Measurements from ENCODE around the gene GLCCI1.
"Not testable (repeated sequence)": the region's sequence is repeated elsewhere in the genome, so short reads cannot be mapped to it uniquely, and the experiment has no call there.

GLCCI1 gene

GRCh38 chr7:7992506-7992905 lies 23.9 kb downstream of the GLCCI1 start:
- no peak for FAIRE-seq

GRCh38 chr7:7995348-7995747 lies 26.8 kb downstream of the GLCCI1 start:
- FAIRE-seq: not testable (repeated sequence)

GRCh38 chr7:7996568-7996967 lies 28.0 kb downstream of the GLCCI1 start:
- no peak for FAIRE-seq

- FAIRE-seq: no peak
Observed at GRCh38 chr7:8000315-8000941, 31.8 kb downstream of the GLCCI1 start.

- FAIRE-seq: no peak
Observed at GRCh38 chr7:8003077-8003476, 34.5 kb downstream of the GLCCI1 start.

GRCh38 chr7:8005279-8005678 lies 36.7 kb downstream of the GLCCI1 start:
- FAIRE-seq: no peak

GRCh38 chr7:8014399-8014798 lies 45.8 kb downstream of the GLCCI1 start:
- FAIRE-seq: no peak

GRCh38 chr7:8015100-8015745 lies 46.6 kb downstream of the GLCCI1 start:
- FAIRE-seq: no peak

GRCh38 chr7:8015746-8016120 lies 47.1 kb downstream of the GLCCI1 start:
- FAIRE-seq: no peak

- no peak for FAIRE-seq
Observed at GRCh38 chr7:8017423-8017822, 48.8 kb downstream of the GLCCI1 start.

- no peak for FAIRE-seq
Observed at GRCh38 chr7:8018961-8019360, 50.4 kb downstream of the GLCCI1 start.

- FAIRE-seq: no peak
Observed at GRCh38 chr7:8022628-8023027, 54.0 kb downstream of the GLCCI1 start.

GRCh38 chr7:8035192-8035591 lies 66.6 kb downstream of the GLCCI1 start:
- FAIRE-seq: no peak

GRCh38 chr7:8035647-8036518 lies 67.3 kb downstream of the GLCCI1 start:
- FAIRE-seq: no peak

GRCh38 chr7:8037151-8037550 lies 68.6 kb downstream of the GLCCI1 start:
- no peak for FAIRE-seq

GRCh38 chr7:8040768-8041369 lies 72.3 kb downstream of the GLCCI1 start:
- FAIRE-seq: no peak

- no peak for FAIRE-seq
Observed at GRCh38 chr7:8042796-8043535, 74.4 kb downstream of the GLCCI1 start.

- FAIRE-seq: no peak
Observed at GRCh38 chr7:8044761-8045430, 76.3 kb downstream of the GLCCI1 start.

- FAIRE-seq: not testable (repeated sequence)
Observed at GRCh38 chr7:8048067-8048466, 79.5 kb downstream of the GLCCI1 start.

GRCh38 chr7:8051373-8051772 lies 82.8 kb downstream of the GLCCI1 start:
- no peak for FAIRE-seq

GRCh38 chr7:8051998-8052397 lies 83.4 kb downstream of the GLCCI1 start:
- FAIRE-seq: no peak

- no peak for FAIRE-seq
Observed at GRCh38 chr7:8052824-8053223, 84.2 kb downstream of the GLCCI1 start.

All from TTC549 (cell line).